ENCODE measurements around the gene SLC26A9.

GRCh38 chr1:205983925-205984725 is 40.9 kb upstream of the SLC26A9 start:
- TF ChIP-seq POLR2A (IDR thresholded peaks at IDR 0.05; ENCODE audit: low read depth, low read length) (no peak), POLR2AphosphoS5 (IDR thresholded peaks at IDR 0.05; ENCODE audit: low read depth, low read length) (no peak), TAF1 (IDR thresholded peaks at IDR 0.05; ENCODE audit: borderline replicate concordance, low read depth, low read length) (no peak)
